HG03575 (cell line): ENCODE results near the gene BACE2.

Experiments used
- ATAC-seq: cut with Tn5 transposase; IDR thresholded peaks from one replicate; pipeline ENCODE4 v1.9.1; 2021; ENCODE audit not compliant: unreplicated experiment, insufficient number of reproducible peaks, low FRiP score; ENCODE audit errors: extremely low read depth

The BACE2 gene

GRCh38 chr21:41147096-41147978 lies 20.6 kb upstream of the BACE2 start:
- no peak for ATAC-seq

GRCh38 chr21:41147979-41148355 lies 20.0 kb upstream of the BACE2 start:
- ATAC-seq = no peak

GRCh38 chr21:41148798-41149197 lies 19.2 kb upstream of the BACE2 start:
- no peak for ATAC-seq

- no peak for ATAC-seq
Measured at GRCh38 chr21:41149199-41149598, 18.8 kb upstream of the BACE2 start.

- ATAC-seq = no peak
Measured at GRCh38 chr21:41152147-41152546, 15.8 kb upstream of the BACE2 start.

GRCh38 chr21:41153443-41153842 lies 14.5 kb upstream of the BACE2 start:
- ATAC-seq = no peak

- ATAC-seq = no peak
Measured at GRCh38 chr21:41156142-41156541, 11.8 kb upstream of the BACE2 start.

- no peak for ATAC-seq
Measured at GRCh38 chr21:41158026-41158425, 9.9 kb upstream of the BACE2 start.

GRCh38 chr21:41160036-41160435 lies 7.9 kb upstream of the BACE2 start:
- no peak for ATAC-seq

- ATAC-seq = no peak
Measured at GRCh38 chr21:41161428-41161827, 6.5 kb upstream of the BACE2 start.

- no peak for ATAC-seq
Measured at GRCh38 chr21:41162096-41162495, 5.9 kb upstream of the BACE2 start.

- no peak for ATAC-seq
Measured at GRCh38 chr21:41163091-41163490, 4.9 kb upstream of the BACE2 start.

- ATAC-seq = no peak
Measured at GRCh38 chr21:41164052-41164451, 3.9 kb upstream of the BACE2 start.

GRCh38 chr21:41164981-41165655 lies 2.8 kb upstream of the BACE2 start:
- no peak for ATAC-seq

- ATAC-seq = no peak
Measured at GRCh38 chr21:41166884-41167283, 1.1 kb upstream of the BACE2 start.

GRCh38 chr21:41168391-41169257 lies 664 bp downstream of the BACE2 start:
- ATAC-seq = no peak

GRCh38 chr21:41169258-41169576 lies 1.3 kb downstream of the BACE2 start:
- ATAC-seq = no peak

GRCh38 chr21:41169701-41170100 lies 1.7 kb downstream of the BACE2 start:
- no peak for ATAC-seq

- no peak for ATAC-seq
Measured at GRCh38 chr21:41170442-41170841, 2.5 kb downstream of the BACE2 start.
